Vagina (tissue), 2 donors: Measurements from ENCODE around the gene FOXL2. TPM values are rescaled to one million over a fixed set of nuclear protein-coding genes. Genes with fewer than 3 reads are reported as not detected.

Source experiments
- DNase-seq, 2 donors: peaks; one replicate each; pipeline ENCODE4 v3.0.0-alpha.2; 2017; ENCODE audit errors: extremely low spot score in 2 of 2
- H3K27ac ChIP-seq: fragments of 200-600 bp; sonication (generic); one replicate; pipeline ENCODE4 v1.5.1; 2019
- H3K27me3 ChIP-seq: fragments of 200-600 bp; sonication (generic); one replicate; pipeline ENCODE4 v1.5.1; 2019
- H3K36me3 ChIP-seq, 2 donors: fragments of 200-600 bp; sonication (generic); one replicate each; pipeline ENCODE4 v1.5.1; 2017 to 2019
- H3K4me1 ChIP-seq: fragments of 200-600 bp; sonication (generic); one replicate; pipeline ENCODE4 v1.5.1; 2019
- H3K4me3 ChIP-seq, 2 donors: fragments of 200-600 bp; sonication (generic); 1 replicate in 1 of 2; 2 replicates in 1 of 2; pipeline ENCODE4 v1.5.1; 2016 to 2019
- H3K9me3 ChIP-seq: fragments of 200-600 bp; sonication (generic); one replicate; pipeline ENCODE4 v1.5.1; 2019
- POLR2A ChIP-seq, 2 donors: fragments of 450-650 bp; IDR thresholded peaks; one replicate each; pipeline ENCODE4 v1.6.1; 2017; ENCODE audit warnings: antibody characterized with exemption in 2 of 2, mild to moderate bottlenecking in 2 of 2, moderate library complexity in 2 of 2
- POLR2AphosphoS5 ChIP-seq, 2 donors: sonication (generic); formaldehyde crosslinking; IDR thresholded peaks; one replicate each; pipeline ENCODE4 v1.9.0; 2017; ENCODE audit warnings: antibody characterized with exemption in 2 of 2, mild to moderate bottlenecking in 2 of 2, low read depth in 1 of 2; ENCODE audit not compliant: insufficient read depth in 1 of 2
- intact Hi-C: fragments of 100-400 bp; cut with DNase I; formaldehyde crosslinking; loops from one replicate; pipeline ENCODE4 v1.15.1; 2023
- total RNA-seq: library from RNA; depleted of rRNA; stranded (reverse); fragments of >200 nt; gene quantifications from one replicate; pipeline ENCODE4 v1.2.3, GENCODE V29; 2016
- TF ChIP-seq, protein P1 (sequence below), 3 experiments: fragments of 450-650 bp in 2 of 3; fragments of 200-600 bp in 1 of 3; sonication (generic) in 1 of 3; IDR thresholded peaks; one replicate each; pipeline ENCODE4 v1.5.1; 2017 to 2019; ENCODE audit warnings: antibody characterized with exemption in 3 of 3, mild to moderate bottlenecking in 2 of 3, moderate library complexity in 2 of 3

FOXL2 gene
- total RNA-seq, 1 donor from 2014 or later, result 1.5 TPM

DNA sequence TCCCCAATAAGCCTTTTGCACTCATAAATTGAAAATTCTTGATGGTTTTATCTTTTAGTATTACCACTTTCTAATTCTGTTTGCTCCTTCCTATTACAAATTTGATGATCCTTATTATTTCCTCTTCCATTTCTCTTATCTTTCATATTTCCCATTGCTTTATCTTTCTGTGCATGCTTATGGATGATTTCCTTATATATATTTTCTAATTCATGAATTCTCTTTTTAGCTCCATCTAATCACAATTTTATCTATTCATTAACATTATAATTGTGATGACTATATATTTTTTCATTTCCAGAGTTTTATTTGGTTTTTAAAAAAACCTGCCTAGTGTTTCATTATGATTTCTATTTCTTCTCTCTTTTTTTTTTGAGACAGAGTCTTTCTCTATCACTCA lies 18.0 kb upstream of the FOXL2 start:
- no peaks in the 10 kb centered on the region for H3K36me3 ChIP-seq
- peaks cover 10% of the 10 kb centered on the region for H3K4me1 ChIP-seq
- no peak for TF ChIP-seq POLR2AphosphoS5 (IDR thresholded peaks at IDR 0.05; ENCODE audit: insufficient read depth in 1 of 2, low read depth in 1 of 2)
- TF ChIP-seq POLR2A (IDR thresholded peaks at IDR 0.05), result no peak
- TF ChIP-seq, protein P1, sequence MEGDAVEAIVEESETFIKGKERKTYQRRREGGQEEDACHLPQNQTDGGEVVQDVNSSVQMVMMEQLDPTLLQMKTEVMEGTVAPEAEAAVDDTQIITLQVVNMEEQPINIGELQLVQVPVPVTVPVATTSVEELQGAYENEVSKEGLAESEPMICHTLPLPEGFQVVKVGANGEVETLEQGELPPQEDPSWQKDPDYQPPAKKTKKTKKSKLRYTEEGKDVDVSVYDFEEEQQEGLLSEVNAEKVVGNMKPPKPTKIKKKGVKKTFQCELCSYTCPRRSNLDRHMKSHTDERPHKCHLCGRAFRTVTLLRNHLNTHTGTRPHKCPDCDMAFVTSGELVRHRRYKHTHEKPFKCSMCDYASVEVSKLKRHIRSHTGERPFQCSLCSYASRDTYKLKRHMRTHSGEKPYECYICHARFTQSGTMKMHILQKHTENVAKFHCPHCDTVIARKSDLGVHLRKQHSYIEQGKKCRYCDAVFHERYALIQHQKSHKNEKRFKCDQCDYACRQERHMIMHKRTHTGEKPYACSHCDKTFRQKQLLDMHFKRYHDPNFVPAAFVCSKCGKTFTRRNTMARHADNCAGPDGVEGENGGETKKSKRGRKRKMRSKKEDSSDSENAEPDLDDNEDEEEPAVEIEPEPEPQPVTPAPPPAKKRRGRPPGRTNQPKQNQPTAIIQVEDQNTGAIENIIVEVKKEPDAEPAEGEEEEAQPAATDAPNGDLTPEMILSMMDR (IDR thresholded peaks at IDR 0.05), result no peak
- no peak overlapping the region for H3K27ac ChIP-seq
- H3K4me3 ChIP-seq, result no peak overlapping the region
- no peaks in the 10 kb centered on the region for H3K9me3 ChIP-seq
- no peaks in the 10 kb centered on the region for H3K27me3 ChIP-seq
- intact Hi-C loops, result no loop called here
- DNase-seq, result no peak

DNA sequence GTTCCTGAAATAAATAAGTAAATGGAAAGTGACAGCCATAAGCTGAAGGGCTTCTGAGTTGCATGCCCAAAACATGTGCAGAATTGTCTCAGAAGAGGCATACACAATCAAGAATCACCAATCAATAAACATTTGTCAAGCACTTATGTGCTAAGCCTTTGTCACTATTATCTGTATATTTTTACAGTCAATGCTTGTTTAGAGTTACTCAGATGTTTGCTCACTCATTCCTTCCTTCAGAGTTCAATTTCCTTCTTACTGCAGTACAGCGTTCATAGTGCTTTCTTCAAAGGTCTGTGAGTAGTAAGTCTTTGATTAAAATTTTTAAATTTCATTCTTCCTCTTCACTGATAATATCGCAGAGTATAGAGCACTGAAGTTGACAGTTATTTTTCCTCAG lies 17.3 kb upstream of the FOXL2 start:
- H3K4me3 ChIP-seq, result no peak overlapping the region
- TF ChIP-seq POLR2A (IDR thresholded peaks at IDR 0.05) (no peak), POLR2AphosphoS5 (IDR thresholded peaks at IDR 0.05; ENCODE audit: insufficient read depth in 1 of 2, low read depth in 1 of 2) (no peak)
- TF ChIP-seq, protein P1 (IDR thresholded peaks at IDR 0.05), result no peak
- no peaks in the 10 kb centered on the region for H3K27me3 ChIP-seq
- H3K27ac ChIP-seq, result no peak overlapping the region
- H3K9me3 ChIP-seq, result no peaks in the 10 kb centered on the region
- H3K4me1 ChIP-seq, result peaks cover 10% of the 10 kb centered on the region
- intact Hi-C loops, result no loop called here
- no peaks in the 10 kb centered on the region for H3K36me3 ChIP-seq
- no peak for DNase-seq

DNA sequence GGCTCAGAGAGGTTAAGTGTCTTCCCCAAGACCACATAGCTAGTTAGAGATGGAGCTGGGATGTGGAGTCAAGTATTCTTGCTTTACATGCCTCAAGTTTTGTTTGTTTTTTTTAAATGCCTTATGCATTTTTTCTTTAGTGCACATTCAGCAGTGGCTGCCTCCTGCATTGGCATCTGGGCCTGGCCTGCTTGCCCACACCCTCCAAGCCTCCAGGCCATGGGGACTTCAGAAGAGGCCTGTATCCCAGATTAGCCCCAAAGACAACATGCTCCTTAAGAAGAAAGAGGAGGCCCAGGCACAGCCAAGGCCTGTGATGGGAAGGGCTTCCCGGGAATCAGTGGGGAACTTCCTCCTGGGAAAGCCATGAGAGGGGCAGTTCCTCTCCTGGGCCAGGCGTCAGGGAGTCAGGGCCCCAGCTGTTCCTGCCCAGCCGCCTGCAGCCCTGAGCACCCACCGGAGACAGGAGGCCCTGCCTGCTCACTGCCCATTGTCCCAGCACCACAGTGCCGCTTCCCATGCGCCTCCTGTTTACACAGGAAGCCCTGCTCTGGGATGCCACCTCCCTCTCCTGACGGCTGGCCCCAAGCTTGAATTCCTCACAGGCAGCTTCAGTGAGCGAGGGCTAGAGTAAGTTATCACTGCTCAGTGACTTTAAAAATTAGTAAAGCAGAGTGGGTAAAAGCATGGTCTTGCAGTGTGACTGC lies 16.1 kb upstream of the FOXL2 start:
- intact Hi-C loops, result no loop called here

DNA sequence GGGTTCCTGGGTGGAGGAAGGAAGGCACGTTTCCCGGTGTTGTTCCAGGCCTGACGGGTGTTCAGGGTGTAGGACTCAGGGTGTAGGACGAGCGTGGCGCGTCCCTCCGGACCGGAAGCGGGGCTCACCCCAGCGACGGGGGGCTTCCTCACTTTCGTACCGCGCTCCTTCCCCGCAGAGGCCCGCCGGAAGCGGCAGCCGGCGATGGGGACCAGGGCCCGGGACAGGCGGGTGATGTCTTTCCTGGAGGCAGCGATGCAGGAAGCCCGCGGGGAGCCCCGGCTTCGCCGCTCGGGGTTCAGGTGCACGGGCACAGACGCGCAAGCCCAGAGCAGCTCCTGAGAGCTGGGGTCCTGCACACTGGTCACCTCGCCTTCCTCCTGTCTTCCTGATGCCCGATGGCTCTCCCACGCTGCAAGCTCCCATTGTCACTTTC lies 13.5 kb upstream of the FOXL2 start:
- H3K4me1 ChIP-seq, result peaks cover 10% of the 10 kb centered on the region
- H3K9me3 ChIP-seq, result no peaks in the 10 kb centered on the region
- peak overlapping the region; percentile 3 to 23 for H3K4me3 ChIP-seq
- no peak overlapping the region for H3K27ac ChIP-seq
- intact Hi-C loops, result no loop called here
- TF ChIP-seq POLR2AphosphoS5 (IDR thresholded peaks at IDR 0.05; ENCODE audit: insufficient read depth in 1 of 2, low read depth in 1 of 2) (no peak), POLR2A (IDR thresholded peaks at IDR 0.05) (no peak)
- TF ChIP-seq, protein P1 (IDR thresholded peaks at IDR 0.05), result no peak
- no peak for DNase-seq
- H3K36me3 ChIP-seq, result no peaks in the 10 kb centered on the region
- H3K27me3 ChIP-seq, result no peaks in the 10 kb centered on the region

More for the DNA sequence above, 16.1 kb upstream of the FOXL2 start:
- DNase-seq, result no peak
- Histone ChIP-seq H3K4me3 (no peak overlapping the region), H3K9me3 (no peaks in the 10 kb centered on the region), H3K27ac (no peak overlapping the region), H3K27me3 (no peaks in the 10 kb centered on the region), H3K36me3 (no peaks in the 10 kb centered on the region), H3K4me1 (peaks cover 10% of the 10 kb centered on the region)
- TF ChIP-seq POLR2A (IDR thresholded peaks at IDR 0.05) (no peak), POLR2AphosphoS5 (IDR thresholded peaks at IDR 0.05; ENCODE audit: insufficient read depth in 1 of 2, low read depth in 1 of 2) (no peak)
- TF ChIP-seq, protein P1 (IDR thresholded peaks at IDR 0.05), result no peak

DNA sequence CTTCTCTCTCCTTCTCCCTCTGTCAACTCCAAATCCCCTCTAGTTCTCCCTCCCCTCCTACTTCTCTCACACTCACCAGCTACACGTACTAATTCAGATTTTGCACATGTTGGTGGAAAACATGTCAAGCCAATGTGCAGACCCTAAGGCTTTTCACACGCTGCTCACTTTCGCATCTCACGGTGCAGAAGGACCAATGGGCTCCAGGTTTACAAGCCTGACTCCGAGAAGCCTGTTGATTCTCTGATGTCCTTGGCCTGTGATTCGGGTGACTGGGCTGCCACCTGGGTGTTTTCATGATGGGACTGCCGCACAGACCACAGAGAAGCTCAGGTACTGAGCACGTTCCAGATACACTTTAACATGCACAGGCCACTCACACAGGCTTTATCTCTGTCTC lies 3.8 kb upstream of the FOXL2 start:
- H3K36me3 ChIP-seq, result no peaks in the 10 kb centered on the region
- H3K4me1 ChIP-seq, result peaks cover 35% of the 10 kb centered on the region
- intact Hi-C loops, result no loop called here
- H3K4me3 ChIP-seq, result no peak overlapping the region
- no peaks in the 10 kb centered on the region for H3K9me3 ChIP-seq
- H3K27me3 ChIP-seq, result peaks cover 8% of the 10 kb centered on the region
- no peak overlapping the region for H3K27ac ChIP-seq
- TF ChIP-seq, protein P1 (IDR thresholded peaks at IDR 0.05), result no peak
- TF ChIP-seq POLR2A (IDR thresholded peaks at IDR 0.05), result no peak
- no peak for TF ChIP-seq POLR2AphosphoS5 (IDR thresholded peaks at IDR 0.05; ENCODE audit: insufficient read depth in 1 of 2, low read depth in 1 of 2)
- no peak for DNase-seq
